HepG2 (cell line): ENCODE measurements around the gene SLC1A4. TPM values are rescaled to one million over a fixed set of nuclear protein-coding genes. Genes with fewer than 3 reads are reported as not detected.

Source experiments
- AGO1 ChIP-seq: fragments of 200-400 bp; formaldehyde crosslinking; IDR thresholded peaks from 2 replicates; pipeline ENCODE4 v1.6.1; 2017; ENCODE audit warnings: mild to moderate bottlenecking, low read depth, low read length, moderate library complexity; ENCODE audit not compliant: poor library complexity, severe bottlenecking
- ASH2L ChIP-seq: fragments of 300-600, 200-600 bp; sonication (generic); IDR thresholded peaks from 2 replicates; pipeline ENCODE4 v1.7.0; 2017; ENCODE audit warnings: low read depth, mild to moderate bottlenecking, moderate library complexity, mixed read lengths, low read length; ENCODE audit not compliant: insufficient read length
- CCAR2 ChIP-seq: fragments of 200-400 bp; formaldehyde crosslinking; optimal IDR thresholded peaks from 2 replicates; pipeline ENCODE3; 2018; ENCODE audit warnings: low read depth, mild to moderate bottlenecking, low read length, moderate library complexity
- SPEN ChIP-seq: sonication (generic); formaldehyde crosslinking; IDR thresholded peaks from 2 replicates; pipeline ENCODE4 v1.5.1; 2020; ENCODE audit warnings: low read depth, mild to moderate bottlenecking, missing genetic modification reagents
- SUZ12 ChIP-seq: fragments of 150-350 bp; IDR thresholded peaks from 2 replicates; pipeline ENCODE4 v1.6.1; 2014; ENCODE audit warnings: low read depth, low read length
- ZFP82 ChIP-seq: sonication (generic); formaldehyde crosslinking; IDR thresholded peaks from 2 replicates; pipeline ENCODE4 v1.5.1; 2020; ENCODE audit warnings: mild to moderate bottlenecking, missing genetic modification reagents, borderline replicate concordance
- ZNF225 ChIP-seq: sonication (generic); formaldehyde crosslinking; IDR thresholded peaks from 2 replicates; pipeline ENCODE4 v1.4.0; 2020; ENCODE audit warnings: mild to moderate bottlenecking, missing genetic modification reagents
- ZNF24 ChIP-seq: fragments of 450-650 bp; IDR thresholded peaks from 2 replicates; pipeline ENCODE4 v1.6.1; 2017; ENCODE audit warnings: antibody characterized with exemption, mild to moderate bottlenecking
- ZNF263 ChIP-seq: sonication (generic); formaldehyde crosslinking; IDR thresholded peaks from 2 replicates; pipeline ENCODE4 v1.4.0; 2020; ENCODE audit warnings: missing genetic modification reagents
- ZNF296 ChIP-seq: sonication (generic); formaldehyde crosslinking; conservative IDR thresholded peaks from 2 replicates; pipeline ENCODE4 v1.5.0; 2020; ENCODE audit warnings: mild to moderate bottlenecking, missing genetic modification reagents
- ZNF550 ChIP-seq: sonication (generic); formaldehyde crosslinking; IDR thresholded peaks from 2 replicates; pipeline ENCODE4 v1.4.0; 2020; ENCODE audit warnings: mild to moderate bottlenecking, missing genetic modification reagents, borderline replicate concordance
- ZNF564 ChIP-seq: sonication (generic); formaldehyde crosslinking; IDR thresholded peaks from 2 replicates; pipeline ENCODE4 v1.8.1; 2023; ENCODE audit warnings: mild to moderate bottlenecking, missing genetic modification reagents
- polyA plus RNA-seq, 8 experiments: library from polyadenylated mRNA; depleted of rRNA in 3 of 8; stranded (reverse) in 7 of 8; unstranded in 1 of 8; fragments of >200 nt; fragmentation: Illumina TruSeq in 4 of 8; extraction: Trizol in 4 of 8; gene quantifications; 2 replicates each; pipeline versions ENCODE4 v1.2.1 to v1.2.3, GENCODE V29; 2011 to 2016; ENCODE audit warnings: low read depth in 4 of 8, missing spikeins in 1 of 8, mixed read lengths in 1 of 8; ENCODE audit not compliant: insufficient read depth in 1 of 8
- total RNA-seq, 5 experiments: library from RNA; depleted of rRNA; stranded (reverse); fragments of >200 nt; fragmentation: Illumina TruSeq; extraction: Trizol; gene quantifications; 2 replicates each; pipeline ENCODE4 v1.2.3, GENCODE V29; 2016; ENCODE audit warnings: low read depth in 1 of 5
- TF ChIP-seq, protein P1 (sequence below): sonication (generic); formaldehyde crosslinking; IDR thresholded peaks from 2 replicates; pipeline ENCODE4 v1.4.0; 2020; ENCODE audit warnings: missing genetic modification reagents, borderline replicate concordance
- TF ChIP-seq, protein P2 (sequence below): sonication (generic); formaldehyde crosslinking; IDR thresholded peaks from 2 replicates; pipeline ENCODE4 v1.8.0; 2022; ENCODE audit warnings: mild to moderate bottlenecking, missing genetic modification reagents, moderate library complexity
- TF ChIP-seq, protein P3 (sequence below): sonication (generic); formaldehyde crosslinking; IDR thresholded peaks from 2 replicates; pipeline ENCODE4; 2020; ENCODE audit warnings: missing genetic modification reagents, mild to moderate bottlenecking, borderline replicate concordance
- TF ChIP-seq, protein P4 (sequence below): sonication (generic); formaldehyde crosslinking; IDR thresholded peaks from 2 replicates; pipeline ENCODE4 v1.8.1; 2023; ENCODE audit warnings: mild to moderate bottlenecking, inconsistent platforms, moderate library complexity, missing genetic modification reagents, borderline replicate concordance

The SLC1A4 gene
- total and polyA plus RNA-seq, 2 of the 13 experiments (the other 11 are each of a cell fraction or from before 2014, with no cell fraction given): 21.0 to 39.6 TPM

DNA sequence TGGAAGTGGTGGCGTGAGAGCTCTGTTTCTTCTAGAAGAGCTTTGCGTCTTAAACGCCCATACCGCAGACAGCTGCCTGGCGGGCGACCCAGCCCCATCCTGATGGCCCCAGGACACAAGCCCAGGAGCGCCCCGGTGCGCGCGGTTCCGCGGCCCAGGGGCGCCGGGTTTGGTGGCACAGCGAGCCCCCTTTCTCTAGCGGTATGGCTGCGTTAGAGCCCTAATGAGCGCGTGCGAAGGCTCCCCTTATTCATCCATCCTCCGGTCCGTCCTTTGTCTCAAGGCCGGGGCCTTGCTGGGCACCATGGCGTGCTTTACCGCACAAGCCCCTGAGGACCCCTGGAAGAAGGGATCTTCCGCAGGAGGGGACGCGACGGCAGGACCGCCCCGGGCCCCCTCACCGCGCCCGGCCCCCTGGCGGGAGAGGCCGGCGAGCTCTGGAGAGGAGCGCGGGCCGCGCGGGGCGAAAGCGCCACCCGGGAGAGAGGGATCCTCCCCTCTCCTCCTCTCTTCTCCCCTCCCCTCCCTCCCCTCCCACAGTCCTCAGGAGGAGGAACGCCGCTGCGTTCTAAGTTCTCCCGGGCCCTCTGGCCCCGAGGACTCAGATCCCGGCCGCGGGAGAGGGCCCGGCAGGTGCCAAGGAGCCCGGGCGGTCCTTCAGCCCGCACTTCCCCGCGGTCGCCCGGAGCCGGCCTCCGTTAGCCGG, 626 bp upstream of the SLC1A4 start (continued):
- TF ChIP-seq ZNF550 (CRISPR knock-in tag) (peak; percentile 75; the same call in 1 of the 2 replicates), ZNF24 (no peak), SPEN (CRISPR knock-in tag) (peak; percentile 68), ZNF564 (CRISPR knock-in tag) (peak; percentile 79; the same call in 1 of the 2 replicates), SUZ12 (no peak), ZNF263 (CRISPR knock-in tag) (peak; percentile 55; the same call in 1 of the 2 replicates), AGO1 (peak; percentile 21), ZNF225 (CRISPR knock-in tag) (peak; percentile 92), ZNF296 (CRISPR knock-in tag) (peak; percentile 86; the same call in 1 of the 2 replicates), CCAR2 (no peak), ZFP82 (CRISPR knock-in tag) (peak; percentile 64; the same call in 1 of the 2 replicates), ASH2L (peak; percentile 31)
- TF ChIP-seq, protein P1, sequence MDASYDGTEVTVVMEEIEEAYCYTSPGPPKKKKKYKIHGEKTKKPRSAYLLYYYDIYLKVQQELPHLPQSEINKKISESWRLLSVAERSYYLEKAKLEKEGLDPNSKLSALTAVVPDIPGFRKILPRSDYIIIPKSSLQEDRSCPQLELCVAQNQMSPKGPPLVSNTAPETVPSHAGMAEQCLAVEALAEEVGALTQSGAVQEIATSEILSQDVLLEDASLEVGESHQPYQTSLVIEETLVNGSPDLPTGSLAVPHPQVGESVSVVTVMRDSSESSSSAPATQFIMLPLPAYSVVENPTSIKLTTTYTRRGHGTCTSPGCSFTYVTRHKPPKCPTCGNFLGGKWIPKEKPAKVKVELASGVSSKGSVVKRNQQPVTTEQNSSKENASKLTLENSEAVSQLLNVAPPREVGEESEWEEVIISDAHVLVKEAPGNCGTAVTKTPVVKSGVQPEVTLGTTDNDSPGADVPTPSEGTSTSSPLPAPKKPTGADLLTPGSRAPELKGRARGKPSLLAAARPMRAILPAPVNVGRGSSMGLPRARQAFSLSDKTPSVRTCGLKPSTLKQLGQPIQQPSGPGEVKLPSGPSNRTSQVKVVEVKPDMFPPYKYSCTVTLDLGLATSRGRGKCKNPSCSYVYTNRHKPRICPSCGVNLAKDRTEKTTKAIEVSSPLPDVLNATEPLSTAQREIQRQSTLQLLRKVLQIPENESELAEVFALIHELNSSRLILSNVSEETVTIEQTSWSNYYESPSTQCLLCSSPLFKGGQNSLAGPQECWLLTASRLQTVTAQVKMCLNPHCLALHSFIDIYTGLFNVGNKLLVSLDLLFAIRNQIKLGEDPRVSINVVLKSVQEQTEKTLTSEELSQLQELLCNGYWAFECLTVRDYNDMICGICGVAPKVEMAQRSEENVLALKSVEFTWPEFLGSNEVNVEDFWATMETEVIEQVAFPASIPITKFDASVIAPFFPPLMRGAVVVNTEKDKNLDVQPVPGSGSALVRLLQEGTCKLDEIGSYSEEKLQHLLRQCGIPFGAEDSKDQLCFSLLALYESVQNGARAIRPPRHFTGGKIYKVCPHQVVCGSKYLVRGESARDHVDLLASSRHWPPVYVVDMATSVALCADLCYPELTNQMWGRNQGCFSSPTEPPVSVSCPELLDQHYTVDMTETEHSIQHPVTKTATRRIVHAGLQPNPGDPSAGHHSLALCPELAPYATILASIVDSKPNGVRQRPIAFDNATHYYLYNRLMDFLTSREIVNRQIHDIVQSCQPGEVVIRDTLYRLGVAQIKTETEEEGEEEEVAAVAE (CRISPR knock-in tag): peak; percentile 49; the same call in 1 of the 2 replicates
- TF ChIP-seq, protein P2, sequence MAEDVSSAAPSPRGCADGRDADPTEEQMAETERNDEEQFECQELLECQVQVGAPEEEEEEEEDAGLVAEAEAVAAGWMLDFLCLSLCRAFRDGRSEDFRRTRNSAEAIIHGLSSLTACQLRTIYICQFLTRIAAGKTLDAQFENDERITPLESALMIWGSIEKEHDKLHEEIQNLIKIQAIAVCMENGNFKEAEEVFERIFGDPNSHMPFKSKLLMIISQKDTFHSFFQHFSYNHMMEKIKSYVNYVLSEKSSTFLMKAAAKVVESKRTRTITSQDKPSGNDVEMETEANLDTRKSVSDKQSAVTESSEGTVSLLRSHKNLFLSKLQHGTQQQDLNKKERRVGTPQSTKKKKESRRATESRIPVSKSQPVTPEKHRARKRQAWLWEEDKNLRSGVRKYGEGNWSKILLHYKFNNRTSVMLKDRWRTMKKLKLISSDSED: peak; percentile 83; the same call in 1 of the 2 replicates
- TF ChIP-seq, protein P3, sequence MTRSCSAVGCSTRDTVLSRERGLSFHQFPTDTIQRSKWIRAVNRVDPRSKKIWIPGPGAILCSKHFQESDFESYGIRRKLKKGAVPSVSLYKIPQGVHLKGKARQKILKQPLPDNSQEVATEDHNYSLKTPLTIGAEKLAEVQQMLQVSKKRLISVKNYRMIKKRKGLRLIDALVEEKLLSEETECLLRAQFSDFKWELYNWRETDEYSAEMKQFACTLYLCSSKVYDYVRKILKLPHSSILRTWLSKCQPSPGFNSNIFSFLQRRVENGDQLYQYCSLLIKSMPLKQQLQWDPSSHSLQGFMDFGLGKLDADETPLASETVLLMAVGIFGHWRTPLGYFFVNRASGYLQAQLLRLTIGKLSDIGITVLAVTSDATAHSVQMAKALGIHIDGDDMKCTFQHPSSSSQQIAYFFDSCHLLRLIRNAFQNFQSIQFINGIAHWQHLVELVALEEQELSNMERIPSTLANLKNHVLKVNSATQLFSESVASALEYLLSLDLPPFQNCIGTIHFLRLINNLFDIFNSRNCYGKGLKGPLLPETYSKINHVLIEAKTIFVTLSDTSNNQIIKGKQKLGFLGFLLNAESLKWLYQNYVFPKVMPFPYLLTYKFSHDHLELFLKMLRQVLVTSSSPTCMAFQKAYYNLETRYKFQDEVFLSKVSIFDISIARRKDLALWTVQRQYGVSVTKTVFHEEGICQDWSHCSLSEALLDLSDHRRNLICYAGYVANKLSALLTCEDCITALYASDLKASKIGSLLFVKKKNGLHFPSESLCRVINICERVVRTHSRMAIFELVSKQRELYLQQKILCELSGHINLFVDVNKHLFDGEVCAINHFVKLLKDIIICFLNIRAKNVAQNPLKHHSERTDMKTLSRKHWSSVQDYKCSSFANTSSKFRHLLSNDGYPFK (CRISPR knock-in tag): peak; percentile 65; the same call in 1 of the 2 replicates
- TF ChIP-seq, protein P4, sequence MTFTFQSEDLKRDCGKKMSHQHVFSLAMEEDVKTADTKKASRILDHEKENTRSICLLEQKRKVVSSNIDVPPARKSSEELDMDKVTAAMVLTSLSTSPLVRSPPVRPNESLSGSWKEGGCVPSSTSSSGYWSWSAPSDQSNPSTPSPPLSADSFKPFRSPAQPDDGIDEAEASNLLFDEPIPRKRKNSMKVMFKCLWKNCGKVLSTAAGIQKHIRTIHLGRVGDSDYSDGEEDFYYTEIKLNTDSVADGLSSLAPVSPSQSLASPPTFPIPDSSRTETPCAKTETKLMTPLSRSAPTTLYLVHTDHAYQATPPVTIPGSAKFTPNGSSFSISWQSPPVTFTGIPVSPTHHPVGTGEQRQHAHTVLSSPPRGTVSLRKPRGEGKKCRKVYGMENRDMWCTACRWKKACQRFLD (CRISPR knock-in tag): 0 out of 2 replicates have a peak, but pooled peaks have one; percentile 13
